B cell (primary cell): ENCODE results near the gene WNT11.

ENCODE experiments used
- EZH2 ChIP-seq: IDR thresholded peaks from 2 replicates; pipeline ENCODE4 v1.6.1; 2012; ENCODE audit warnings: borderline replicate concordance, low read depth, mild to moderate bottlenecking, moderate library complexity, low read length; ENCODE audit not compliant: insufficient read depth, poor library complexity, severe bottlenecking
- TF ChIP-seq, protein P1 (sequence below): fragments of 200-600 bp; IDR thresholded peaks from one replicate; pipeline ENCODE4 v1.8.0; 2022; ENCODE audit warnings: antibody characterized with exemption, mild to moderate bottlenecking

- TF ChIP-seq, protein P1, sequence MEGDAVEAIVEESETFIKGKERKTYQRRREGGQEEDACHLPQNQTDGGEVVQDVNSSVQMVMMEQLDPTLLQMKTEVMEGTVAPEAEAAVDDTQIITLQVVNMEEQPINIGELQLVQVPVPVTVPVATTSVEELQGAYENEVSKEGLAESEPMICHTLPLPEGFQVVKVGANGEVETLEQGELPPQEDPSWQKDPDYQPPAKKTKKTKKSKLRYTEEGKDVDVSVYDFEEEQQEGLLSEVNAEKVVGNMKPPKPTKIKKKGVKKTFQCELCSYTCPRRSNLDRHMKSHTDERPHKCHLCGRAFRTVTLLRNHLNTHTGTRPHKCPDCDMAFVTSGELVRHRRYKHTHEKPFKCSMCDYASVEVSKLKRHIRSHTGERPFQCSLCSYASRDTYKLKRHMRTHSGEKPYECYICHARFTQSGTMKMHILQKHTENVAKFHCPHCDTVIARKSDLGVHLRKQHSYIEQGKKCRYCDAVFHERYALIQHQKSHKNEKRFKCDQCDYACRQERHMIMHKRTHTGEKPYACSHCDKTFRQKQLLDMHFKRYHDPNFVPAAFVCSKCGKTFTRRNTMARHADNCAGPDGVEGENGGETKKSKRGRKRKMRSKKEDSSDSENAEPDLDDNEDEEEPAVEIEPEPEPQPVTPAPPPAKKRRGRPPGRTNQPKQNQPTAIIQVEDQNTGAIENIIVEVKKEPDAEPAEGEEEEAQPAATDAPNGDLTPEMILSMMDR, result peak; percentile 93
- no peak for TF ChIP-seq EZH2
These were observed 54.1 kb downstream of the WNT11 start for GRCh38 chr11:76152086-76152681.
